Neuronal stem cell (in vitro differentiated cells): ENCODE data around the gene OR7A17. TPM values are rescaled to one million over a fixed set of nuclear protein-coding genes. Genes with fewer than 3 reads are reported as not detected.

ENCODE experiments used
- DNase-seq: peaks from one replicate; pipeline ENCODE4 v3.0.0-alpha.2; 2013; ENCODE audit warnings: low spot score
- H2AFZ ChIP-seq: one replicate; pipeline ENCODE4 v1.6.1; 2013; ENCODE audit warnings: mild to moderate bottlenecking, low read length, inconsistent platforms
- H2AK5ac ChIP-seq: 2 replicates; pipeline ENCODE4 v1.6.1; 2013; ENCODE audit warnings: low read depth, mild to moderate bottlenecking, inconsistent platforms, low read length, moderate library complexity, mixed read lengths
- H2BK120ac ChIP-seq: 2 replicates; pipeline ENCODE4 v1.6.1; 2013; ENCODE audit warnings: low read depth, mild to moderate bottlenecking, inconsistent platforms, low read length, moderate library complexity, mixed read lengths
- H2BK12ac ChIP-seq: one replicate; pipeline ENCODE4 v1.6.1; 2013; ENCODE audit warnings: low read length, inconsistent platforms
- H2BK15ac ChIP-seq: 2 replicates; pipeline ENCODE4 v1.6.1; 2013; ENCODE audit warnings: mild to moderate bottlenecking, low read length, inconsistent platforms, mixed read lengths
- H2BK5ac ChIP-seq: one replicate; pipeline ENCODE4 v1.6.1; 2013; ENCODE audit warnings: inconsistent platforms, mild to moderate bottlenecking, low read length, moderate library complexity
- H3K14ac ChIP-seq: one replicate; pipeline ENCODE4 v1.6.1; 2013; ENCODE audit warnings: low read length, inconsistent platforms
- H3K18ac ChIP-seq: 2 replicates; pipeline ENCODE4 v1.6.1; 2013; ENCODE audit warnings: low read length, inconsistent platforms
- H3K23ac ChIP-seq: 2 replicates; pipeline ENCODE4 v1.6.1; 2013; ENCODE audit warnings: low read depth, mild to moderate bottlenecking, mixed read lengths, low read length, inconsistent platforms; ENCODE audit not compliant: poor library complexity
- H3K27ac ChIP-seq: replicated peaks from 3 replicates; pipeline ENCODE4 v1.5.1; 2013; ENCODE audit warnings: low read length, inconsistent platforms
- H3K27me3 ChIP-seq, 3 experiments: 2 replicates each; pipeline ENCODE4 v1.6.1; 2013; ENCODE audit warnings: low read length in 3 of 3, mild to moderate bottlenecking in 2 of 3, inconsistent platforms in 1 of 3, low read depth in 1 of 3, mixed read lengths in 1 of 3, moderate library complexity in 1 of 3; ENCODE audit not compliant: control insufficient read depth in 3 of 3, insufficient read depth in 3 of 3
- H3K36me3 ChIP-seq, 2 donors: replicated peaks in 1 of 2; 2 replicates each; pipeline ENCODE4 v1.6.1; 2013; ENCODE audit warnings: low read length in 2 of 2; ENCODE audit not compliant: control insufficient read depth in 2 of 2, insufficient read depth in 2 of 2
- H3K4ac ChIP-seq: 2 replicates; pipeline ENCODE4 v1.6.1; 2013; ENCODE audit warnings: inconsistent platforms, mild to moderate bottlenecking, low read length, moderate library complexity
- H3K4me1 ChIP-seq, 2 donors: 1 replicate in 1 of 2; 2 replicates in 1 of 2; pipeline ENCODE4 v1.6.1; 2013; ENCODE audit warnings: low read length in 2 of 2, low read depth in 1 of 2; ENCODE audit not compliant: control insufficient read depth in 2 of 2, insufficient read depth in 1 of 2
- H3K4me2 ChIP-seq: one replicate; pipeline ENCODE4 v1.6.1; 2013; ENCODE audit warnings: mild to moderate bottlenecking, low read length, inconsistent platforms; ENCODE audit not compliant: insufficient read depth, poor library complexity, severe bottlenecking
- H3K4me3 ChIP-seq, 2 donors: 2 replicates each; pipeline ENCODE4 v1.5.1; 2013; ENCODE audit warnings: low read length in 2 of 2, mild to moderate bottlenecking in 2 of 2, inconsistent platforms in 1 of 2, moderate library complexity in 1 of 2
- H3K79me1 ChIP-seq: one replicate; pipeline ENCODE4 v1.6.1; 2013; ENCODE audit warnings: low read depth, mild to moderate bottlenecking, inconsistent platforms, low read length, moderate library complexity
- H3K9ac ChIP-seq: one replicate; pipeline ENCODE4 v1.6.1; 2013; ENCODE audit warnings: mild to moderate bottlenecking, low read depth, low read length, inconsistent platforms; ENCODE audit not compliant: poor library complexity
- H3K9me3 ChIP-seq, 2 donors: replicated peaks in 1 of 2; 2 replicates each; pipeline versions ENCODE3 to v1.6.1; 2013; ENCODE audit warnings: low read length in 2 of 2, mild to moderate bottlenecking in 2 of 2, inconsistent platforms in 1 of 2, low read depth in 1 of 2, mixed read lengths in 1 of 2, moderate library complexity in 1 of 2; ENCODE audit not compliant: control insufficient read depth in 2 of 2, insufficient read depth in 1 of 2
- H4K8ac ChIP-seq: one replicate; pipeline ENCODE4 v1.6.1; 2013; ENCODE audit warnings: low read depth, mild to moderate bottlenecking, inconsistent platforms, low read length, moderate library complexity
- H4K91ac ChIP-seq: one replicate; pipeline ENCODE4 v1.6.1; 2013; ENCODE audit warnings: low read length, low read depth, mild to moderate bottlenecking, inconsistent platforms; ENCODE audit not compliant: poor library complexity
- whole genome bisulfite sequencing, 2 donors: extraction: QIAGEN DNeasy Blood & Tissue Kit; methylation state at CpG; one replicate each; pipeline ENCODE4 v1.1.7; 2013; ENCODE audit warnings: missing lambda C conversion rate in 2 of 2, mixed read lengths in 1 of 2; ENCODE audit not compliant: insufficient read length in 2 of 2, insufficient replicate concordance in 1 of 2; ENCODE audit errors: extremely low coverage in 2 of 2; 5-methylcytosine and 5-hydroxymethylcytosine counted together
- polyA plus RNA-seq, 2 experiments: library from polyadenylated mRNA; stranded (reverse); fragments of 200-250 nt; gene quantifications; one replicate each; pipeline ENCODE4 v1.2.3, GENCODE V29; 2013

Gene OR7A17
- polyA plus RNA-seq (2013, experiment 1 of 2) = not detected
- not detected for polyA plus RNA-seq (2013, experiment 2 of 2)

DNA sequence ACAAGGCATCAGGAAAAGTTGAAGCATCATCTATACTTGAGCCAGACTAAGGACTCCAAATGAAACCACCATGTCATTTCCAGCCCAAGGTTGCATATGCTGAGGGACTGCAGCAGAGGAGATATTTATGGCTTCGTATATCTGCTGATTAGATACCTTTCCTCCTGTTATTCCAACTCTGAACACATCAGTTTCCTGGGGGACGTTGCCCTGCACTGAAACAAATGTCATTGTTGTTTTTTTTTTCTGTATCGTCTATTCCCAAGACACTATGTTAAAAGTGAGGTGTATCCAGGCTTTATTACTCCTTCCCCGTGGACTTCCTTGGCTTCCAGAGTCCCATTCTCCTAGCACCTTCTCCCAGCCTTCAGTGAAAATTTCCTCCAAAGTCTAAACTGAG is at the start of gene OR7A17:
Gene OR7A17, minus strand, starts transcription at position 101 of the 400 bp plus-strand sequence. CDS start 4,777 bp downstream, outside the sequence.
- Histone ChIP-seq H3K27ac (no peak within 1 kb of the TSS), H2AFZ (no peak within 1 kb of the TSS), H2BK120ac (no peak within 1 kb of the TSS), H3K14ac (no peak within 1 kb of the TSS), H3K4ac (no peak within 1 kb of the TSS), H3K23ac (no peak within 1 kb of the TSS), H4K91ac (no peak within 1 kb of the TSS), H3K79me1 (no peaks in the 10 kb centered on the region), H2BK5ac (no peak within 1 kb of the TSS), H3K4me3 (no peak within 1 kb of the TSS), H2BK12ac (no peak within 1 kb of the TSS), H3K27me3 (peaks cover 0 to 9% (median 0%) of the 10 kb centered on the region in 3 experiments), H3K36me3 (no peaks in the 10 kb centered on the region), H3K4me1 (no peaks in the 10 kb centered on the region), H2AK5ac (no peak within 1 kb of the TSS), H3K18ac (no peak within 1 kb of the TSS), H4K8ac (no peak within 1 kb of the TSS), H2BK15ac (no peak within 1 kb of the TSS), H3K9me3 (peaks cover 0 to 6% of the 10 kb centered on the region in 2 donors), H3K4me2 (no peak within 1 kb of the TSS), H3K9ac (no peak within 1 kb of the TSS)
- no peak for DNase-seq
- no CpG with 5 or more reads among the region's 4 CpGs for WGBS, 2 donors

DNA sequence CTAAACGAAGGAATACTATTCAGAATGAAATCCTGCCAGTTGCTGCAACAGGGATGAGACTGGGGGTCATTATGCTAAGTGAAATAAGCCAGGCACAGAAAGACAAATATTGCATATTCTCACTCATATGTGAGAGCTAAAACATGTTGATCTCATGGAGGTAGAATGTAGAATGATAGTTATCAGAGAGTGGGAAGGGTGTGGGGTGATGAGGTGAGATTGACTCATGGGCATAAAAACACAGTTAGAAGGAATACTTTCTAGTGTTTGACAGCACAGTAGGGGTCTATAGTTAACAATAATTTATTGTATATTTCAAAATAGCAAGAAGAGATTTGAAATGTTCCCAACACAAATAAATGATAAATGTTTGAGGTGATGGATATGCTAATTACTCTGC is 47.6 kb upstream of the OR7A17 start:
- Histone ChIP-seq H3K4me2 (no peak overlapping the region), H3K14ac (no peak overlapping the region), H2BK12ac (no peak overlapping the region), H3K79me1 (no peaks in the 10 kb centered on the region), H3K9me3 (peaks cover 0 to 4% of the 10 kb centered on the region in 2 donors), H3K36me3 (no peaks in the 10 kb centered on the region), H3K4me3 (no peak overlapping the region), H3K18ac (no peak overlapping the region), H3K23ac (no peak overlapping the region), H3K4me1 (no peaks in the 10 kb centered on the region), H3K9ac (no peak overlapping the region), H2BK15ac (no peak overlapping the region), H2AK5ac (no peak overlapping the region), H2BK120ac (no peak overlapping the region), H3K27ac (no peak overlapping the region), H2BK5ac (no peak overlapping the region), H2AFZ (no peak overlapping the region), H4K91ac (no peak overlapping the region), H3K27me3 (no peaks in the 10 kb centered on the region), H4K8ac (no peak overlapping the region), H3K4ac (no peak overlapping the region)
- DNase-seq = no peak
- no CpG with 5 or more reads among the region's 1 CpG for WGBS, 2 donors

DNA sequence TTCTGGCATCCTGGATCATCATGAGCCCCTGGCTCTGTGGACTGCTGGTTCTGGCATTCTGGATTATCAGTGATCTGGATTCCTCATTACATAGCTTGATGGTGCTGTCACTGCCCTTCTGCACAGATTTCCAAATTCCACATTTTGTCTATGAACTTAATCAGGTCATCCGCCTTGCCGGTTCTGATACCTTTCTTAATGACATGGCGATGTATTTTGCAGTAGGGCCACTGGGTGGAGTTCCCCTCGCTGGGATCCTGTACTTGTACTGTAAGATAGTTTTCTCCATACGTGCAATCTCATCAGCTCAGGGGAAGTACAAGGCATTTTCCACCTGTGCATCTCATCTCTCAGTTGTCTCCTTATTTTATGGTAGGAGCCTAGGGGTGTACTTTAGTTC is 30.9 kb upstream of the OR7A17 start:
- H2AK5ac ChIP-seq = no peak overlapping the region
- H3K14ac ChIP-seq = no peak overlapping the region
- peak overlapping the region; percentile 37 for H3K23ac ChIP-seq
- peaks cover 0 to 3% of the 10 kb centered on the region in 2 donors for H3K9me3 ChIP-seq
- H3K36me3 ChIP-seq = no peaks in the 10 kb centered on the region
- peak overlapping the region in 1 of 2 donors; percentile 34 for H3K4me3 ChIP-seq
- no peaks in the 10 kb centered on the region for H3K4me1 ChIP-seq
- no peak overlapping the region for H2AFZ ChIP-seq
- DNase-seq = no peak
- H3K18ac ChIP-seq = no peak overlapping the region
- no peak overlapping the region for H2BK5ac ChIP-seq
- no peak overlapping the region for H2BK12ac ChIP-seq
- H3K4me2 ChIP-seq = no peak overlapping the region
- H3K4ac ChIP-seq = no peak overlapping the region
- no peak overlapping the region for H4K91ac ChIP-seq
- H2BK15ac ChIP-seq = no peak overlapping the region
- H2BK120ac ChIP-seq = no peak overlapping the region
- H3K79me1 ChIP-seq = no peaks in the 10 kb centered on the region
- WGBS, 2 donors = no CpG with 5 or more reads among the region's 5 CpGs
- peaks cover 0 to 12% (median 0%) of the 10 kb centered on the region in 3 experiments for H3K27me3 ChIP-seq
- H3K9ac ChIP-seq = no peak overlapping the region
- no peak overlapping the region for H3K27ac ChIP-seq
- H4K8ac ChIP-seq = no peak overlapping the region

DNA sequence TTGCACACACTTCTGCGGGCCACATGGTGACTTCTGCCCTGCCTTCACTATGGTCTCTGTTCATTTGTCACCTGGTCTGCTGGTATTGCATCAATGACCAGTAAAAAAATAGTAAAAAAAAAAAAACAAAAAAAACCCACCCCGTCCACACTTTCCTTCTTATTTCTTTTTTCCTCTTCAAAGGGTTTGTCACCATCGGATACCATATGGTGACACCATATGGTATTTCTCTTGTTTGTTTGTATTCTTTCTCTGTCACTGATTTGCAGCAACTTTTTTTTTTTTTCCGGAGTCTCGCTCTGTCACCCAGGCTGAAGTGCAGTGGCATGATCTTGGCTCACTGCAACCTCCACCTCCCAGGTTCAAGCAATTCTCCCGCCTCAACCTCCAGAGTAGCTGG is 29.2 kb upstream of the OR7A17 start:
- Histone ChIP-seq H2BK5ac (no peak overlapping the region), H2AK5ac (no peak overlapping the region), H3K4me2 (no peak overlapping the region), H2BK12ac (no peak overlapping the region), H3K9me3 (peaks cover 0 to 3% of the 10 kb centered on the region in 2 donors), H4K8ac (no peak overlapping the region), H2BK120ac (no peak overlapping the region), H3K4me1 (no peaks in the 10 kb centered on the region), H3K27me3 (peaks cover 0 to 10% (median 0%) of the 10 kb centered on the region in 3 experiments), H3K36me3 (no peaks in the 10 kb centered on the region), H3K9ac (no peak overlapping the region), H3K79me1 (no peaks in the 10 kb centered on the region), H3K18ac (no peak overlapping the region), H3K27ac (no peak overlapping the region), H3K4me3 (no peak overlapping the region), H4K91ac (no peak overlapping the region), H2AFZ (no peak overlapping the region), H3K23ac (no peak overlapping the region), H3K4ac (no peak overlapping the region), H2BK15ac (no peak overlapping the region), H3K14ac (no peak overlapping the region)
- no CpG with 5 or more reads among the region's 6 CpGs for WGBS, 2 donors
- no peak for DNase-seq
